HL-60 (cell line): ENCODE measurements around the gene TRAF7.

ENCODE experiments used
- DNase-seq, 2 experiments: peaks; one replicate each; pipeline ENCODE4 v3.0.0-alpha.2; 2010 to 2020; ENCODE audit warnings: low read depth in 1 of 2, low spot score in 1 of 2
- H3K27ac ChIP-seq: fragments of 250-450 bp; sonication (Bioruptor Pico); replicated peaks from 2 replicates; pipeline ENCODE4 v1.5.1; 2020; ENCODE audit warnings: mild to moderate bottlenecking, moderate library complexity
- H3K27me3 ChIP-seq: fragments of 250-450 bp; sonication (Bioruptor Pico); 2 replicates; pipeline ENCODE4 v1.5.1; 2021; ENCODE audit warnings: mild to moderate bottlenecking, moderate library complexity; ENCODE audit not compliant: insufficient read depth, poor library complexity, severe bottlenecking
- H3K4me3 ChIP-seq: replicated peaks from 2 replicates; pipeline ENCODE4 v1.5.1; 2011; ENCODE audit warnings: mild to moderate bottlenecking, control low read depth, low read length; ENCODE audit not compliant: insufficient read depth
- CTCF ChIP-seq: IDR thresholded peaks from one replicate; pipeline ENCODE4 v1.5.1; 2011; ENCODE audit warnings: low read length, control low read depth, inconsistent platforms; ENCODE audit not compliant: insufficient read depth
- GABPA ChIP-seq: IDR thresholded peaks from 2 replicates; pipeline ENCODE4 v1.6.1; 2012; ENCODE audit warnings: low read depth
- POLR2AphosphoS5 ChIP-seq: IDR thresholded peaks from 2 replicates; pipeline ENCODE4 v1.6.1; 2012; ENCODE audit warnings: low read depth
- REST ChIP-seq: IDR thresholded peaks from 2 replicates; pipeline ENCODE4 v1.6.1; 2012; ENCODE audit warnings: low read depth; ENCODE audit not compliant: insufficient replicate concordance
- SPI1 ChIP-seq: IDR thresholded peaks from 2 replicates; pipeline ENCODE4 v1.6.1; 2012; ENCODE audit warnings: low read depth, mild to moderate bottlenecking, borderline replicate concordance

Gene TRAF7

GRCh38 chr16:2154533-2155090, 970 bp upstream of the TRAF7 start:
- Histone ChIP-seq H3K27ac (peak overlapping the region; percentile 90), H3K27me3 (no peaks in the 10 kb centered on the region), H3K4me3 (peak overlapping the region; percentile 75)
- no peak for TF ChIP-seq GABPA
- peak in 1 of 2 experiments; percentile 37 for DNase-seq

- Histone ChIP-seq H3K4me3 (peak overlapping the region; percentile 88), H3K27me3 (no peaks in the 10 kb centered on the region), H3K27ac (peak overlapping the region; percentile 94)
- TF ChIP-seq REST (peak; percentile 19), GABPA (no peak), POLR2AphosphoS5 (peak; percentile 33; the same call in 1 of the 2 replicates), SPI1 (peak; percentile 7; the same call in 1 of the 2 replicates)
- DNase-seq, result peak; percentile 56 to 66
Measured at GRCh38 chr16:2155977-2156848, 631 bp downstream of the TRAF7 start.

GRCh38 chr16:2156849-2157224, 1.3 kb downstream of the TRAF7 start:
- no peak for DNase-seq
- no peak for TF ChIP-seq POLR2AphosphoS5
- TF ChIP-seq GABPA, result no peak
- TF ChIP-seq CTCF, result no peak
- no peak for TF ChIP-seq SPI1
- no peak for TF ChIP-seq REST
- Histone ChIP-seq H3K27me3 (no peaks in the 10 kb centered on the region), H3K27ac (peak overlapping the region; percentile 94), H3K4me3 (peak overlapping the region; percentile 88)

GRCh38 chr16:2157480-2158261, 2.1 kb downstream of the TRAF7 start:
- H3K27me3 ChIP-seq, result no peaks in the 10 kb centered on the region
- no peak overlapping the region for H3K4me3 ChIP-seq
- H3K27ac ChIP-seq, result peak overlapping the region; percentile 94
- DNase-seq, result no peak
- TF ChIP-seq GABPA (no peak), REST (no peak), SPI1 (no peak), POLR2AphosphoS5 (no peak), CTCF (no peak)
